Measurements from ENCODE around the gene MDFI.

MDFI gene

GRCh38 chr6:41684311-41685180 lies 46.3 kb downstream of the MDFI start:
- no peak for DNase-seq (ENCODE audit: extremely low read depth in 1 of 2, low read depth in 1 of 2)

DNA sequence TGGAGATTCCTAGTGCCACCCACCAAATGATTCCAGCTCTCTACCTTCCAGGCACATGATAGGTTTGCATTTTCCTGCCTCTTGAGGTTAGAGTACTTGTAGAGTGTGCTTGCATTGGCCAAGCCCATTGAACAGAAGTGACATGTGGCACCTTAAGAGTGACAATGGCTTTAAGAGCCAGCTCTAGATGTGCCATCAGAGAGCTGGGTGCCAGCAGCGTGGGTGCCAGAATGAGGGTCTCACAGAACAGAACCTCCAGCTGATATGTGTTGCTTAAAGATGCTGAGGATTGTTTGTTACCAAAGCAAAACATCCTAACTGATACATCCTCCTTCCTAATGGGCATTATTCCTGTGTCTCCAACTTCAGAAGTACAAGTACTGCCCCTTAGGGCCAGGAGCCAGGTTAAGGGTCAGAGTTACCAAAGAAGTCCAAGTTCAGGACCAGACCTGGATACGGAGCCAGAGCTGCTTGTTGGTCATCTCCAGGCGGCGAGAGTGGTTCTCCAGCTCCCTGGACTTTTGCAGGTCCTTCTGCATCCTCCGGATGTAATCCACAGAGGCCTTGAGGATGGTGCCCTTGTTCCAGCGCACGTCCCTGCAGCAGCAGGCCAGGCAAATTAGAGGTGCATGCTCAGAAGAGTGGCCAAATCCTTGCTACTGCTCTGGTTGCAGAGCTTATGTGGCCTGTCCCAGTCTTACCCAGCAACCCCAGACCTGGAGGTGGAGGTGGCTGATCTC lies 47.5 kb downstream of the MDFI start:
- DNase-seq (ENCODE audit: extremely low read depth in 1 of 2, low read depth in 1 of 2), result no peak

- DNase-seq (ENCODE audit: extremely low read depth in 1 of 2, low read depth in 1 of 2), result no peak
Measured at GRCh38 chr6:41687501-41688175, 49.4 kb downstream of the MDFI start.

- DNase-seq (ENCODE audit: extremely low read depth in 1 of 2, low read depth in 1 of 2), result no peak
Measured at GRCh38 chr6:41688256-41688965, 50.1 kb downstream of the MDFI start.

GRCh38 chr6:41689171-41690008 lies 51.1 kb downstream of the MDFI start:
- DNase-seq (ENCODE audit: extremely low read depth in 1 of 2, low read depth in 1 of 2), result no peak

DNA sequence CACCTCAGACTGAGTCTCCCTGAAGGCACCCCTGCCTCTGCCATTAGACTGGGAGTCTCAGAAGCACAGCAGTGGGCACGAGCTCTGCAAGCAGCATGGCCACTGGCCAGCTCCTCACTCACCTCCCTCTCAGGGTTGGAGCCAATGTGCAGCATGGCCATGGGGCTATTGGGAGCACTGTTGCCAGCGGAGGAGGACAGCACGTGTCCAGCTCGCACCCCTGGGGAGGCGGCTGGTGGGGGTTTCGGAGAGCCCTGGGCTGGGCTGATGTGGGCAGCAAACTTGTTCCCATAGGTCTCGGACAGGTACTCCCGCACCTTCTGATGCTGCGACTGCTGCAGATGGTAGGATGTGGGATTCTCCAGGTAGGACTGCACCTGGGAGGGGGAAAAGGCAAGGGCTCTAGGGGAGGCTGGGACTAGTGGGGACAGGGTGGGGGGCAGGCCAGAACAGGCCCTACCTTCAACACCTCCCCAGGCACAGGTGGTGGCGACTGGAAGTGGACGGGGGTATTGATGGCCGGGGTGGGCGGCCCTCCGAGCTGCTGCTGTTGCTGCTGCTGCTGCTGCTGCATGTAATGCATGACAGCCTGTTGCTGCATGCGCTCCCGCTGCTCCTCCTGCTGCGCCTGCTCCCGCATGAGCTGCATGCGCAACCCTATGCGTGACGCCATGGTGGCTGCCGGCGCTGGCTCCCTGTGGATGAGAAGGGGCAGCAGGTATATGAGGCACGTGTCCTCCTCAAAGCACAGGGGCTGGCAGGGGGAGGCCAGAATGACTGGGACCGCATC lies 52.5 kb downstream of the MDFI start:
- DNase-seq (ENCODE audit: extremely low read depth in 1 of 2, low read depth in 1 of 2), result no peak

- no peak for DNase-seq (ENCODE audit: extremely low read depth in 1 of 2, low read depth in 1 of 2)
Measured at GRCh38 chr6:41691426-41692079, 53.3 kb downstream of the MDFI start.

DNA sequence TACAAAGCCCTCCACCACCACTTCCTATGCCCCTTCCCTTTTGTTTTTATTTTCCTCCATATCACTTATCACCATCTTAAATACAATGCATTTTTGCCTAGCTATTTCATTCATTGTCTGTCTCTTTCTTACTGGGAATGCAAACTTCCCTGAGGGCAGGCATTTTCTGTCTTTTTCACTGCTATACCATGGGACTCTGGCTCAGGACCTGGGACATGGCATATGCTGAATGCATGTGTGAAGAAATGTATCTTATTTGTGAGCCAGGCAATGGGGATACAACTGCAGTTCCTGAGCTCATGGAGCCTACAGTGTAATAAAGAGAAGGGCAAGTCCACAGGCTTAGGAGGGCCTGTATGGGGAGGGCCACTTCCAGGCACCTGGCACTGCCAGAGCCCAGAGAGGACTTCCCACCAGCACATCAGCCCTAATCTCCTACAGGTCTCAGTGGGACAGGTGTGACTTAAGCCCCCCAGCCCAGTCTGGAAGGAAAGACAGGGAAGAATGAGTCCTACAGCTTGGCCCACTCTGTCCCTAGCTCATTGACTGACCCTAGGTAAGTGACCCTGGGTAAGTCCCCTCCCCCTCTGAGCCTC lies 53.9 kb downstream of the MDFI start:
- no peak for DNase-seq (ENCODE audit: extremely low read depth in 1 of 2, low read depth in 1 of 2)

- no peak for DNase-seq (ENCODE audit: extremely low read depth in 1 of 2, low read depth in 1 of 2)
Measured at GRCh38 chr6:41692730-41693129, 54.5 kb downstream of the MDFI start.

DNA sequence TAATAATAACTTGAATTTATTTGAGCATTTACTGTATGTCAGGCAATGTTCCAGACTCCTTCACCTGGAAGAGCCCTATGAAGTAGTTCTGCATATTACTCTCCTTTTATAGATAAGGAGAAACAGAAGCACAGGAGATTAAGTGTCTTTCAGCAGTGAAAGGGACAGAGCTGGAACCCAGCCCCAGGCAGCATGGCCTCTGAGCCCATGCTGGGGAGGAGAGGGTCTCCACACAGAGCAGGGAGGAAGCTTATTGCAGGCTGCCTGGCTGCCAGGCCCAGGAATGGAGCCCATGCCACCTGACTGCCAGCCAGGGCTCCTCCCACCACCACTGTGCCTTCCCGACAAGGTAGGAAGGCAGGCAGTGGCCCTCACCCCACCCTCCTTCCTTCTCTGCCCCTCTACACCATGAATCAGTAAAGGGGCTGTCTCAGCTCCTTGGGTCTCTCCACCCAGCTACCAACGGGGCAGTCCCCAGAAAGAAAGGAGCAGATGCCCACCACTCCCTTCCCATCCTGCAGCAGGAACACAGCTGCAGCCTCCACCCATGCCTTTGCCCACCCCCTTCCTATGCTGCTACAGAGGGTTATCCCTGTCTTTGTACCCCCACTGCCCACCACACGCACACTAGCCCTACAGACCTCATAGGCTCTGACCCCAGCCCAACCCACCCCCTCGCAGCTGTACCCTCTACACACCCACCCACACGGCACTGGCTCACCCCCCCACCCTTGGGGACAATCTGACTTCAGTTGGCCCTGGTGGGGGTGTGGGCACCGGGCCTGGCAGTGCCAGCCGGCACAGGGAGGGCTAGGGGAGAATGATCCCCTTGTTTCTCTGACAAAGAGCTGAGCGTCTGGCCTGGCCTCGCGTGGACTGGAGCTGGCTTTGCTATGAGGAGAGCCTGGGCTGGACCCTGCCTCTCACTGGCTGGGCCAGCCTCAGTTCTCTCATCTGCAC lies 55.3 kb downstream of the MDFI start:
- no peak for DNase-seq (ENCODE audit: extremely low read depth in 1 of 2, low read depth in 1 of 2)

- no peak for DNase-seq (ENCODE audit: extremely low read depth in 1 of 2, low read depth in 1 of 2)
Measured at GRCh38 chr6:41694815-41695526, 56.7 kb downstream of the MDFI start.

DNA sequence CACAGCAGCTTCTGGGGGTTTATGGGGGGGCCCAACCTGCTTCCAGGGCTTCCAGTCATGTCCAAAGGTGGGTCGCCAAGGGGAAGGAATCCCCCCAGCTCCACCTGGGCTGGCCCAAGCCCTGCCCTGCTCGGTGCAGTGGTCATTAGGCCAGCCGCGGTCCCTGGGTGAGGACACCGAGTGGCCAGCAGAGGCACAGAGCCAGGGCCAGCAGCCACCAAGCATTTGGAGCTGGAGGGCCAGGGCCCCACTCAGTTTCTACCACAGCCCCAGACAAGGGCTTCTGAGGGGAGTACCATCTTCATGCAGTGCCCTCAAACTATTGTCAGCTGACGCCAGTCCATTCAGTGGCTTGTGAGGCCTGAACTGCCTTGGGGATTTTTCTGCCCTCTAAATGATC lies 57.6 kb downstream of the MDFI start:
- DNase-seq (ENCODE audit: extremely low read depth in 1 of 2, low read depth in 1 of 2), result no peak

- DNase-seq (ENCODE audit: extremely low read depth in 1 of 2, low read depth in 1 of 2), result no peak
Measured at GRCh38 chr6:41696788-41697187, 58.5 kb downstream of the MDFI start.

DNA sequence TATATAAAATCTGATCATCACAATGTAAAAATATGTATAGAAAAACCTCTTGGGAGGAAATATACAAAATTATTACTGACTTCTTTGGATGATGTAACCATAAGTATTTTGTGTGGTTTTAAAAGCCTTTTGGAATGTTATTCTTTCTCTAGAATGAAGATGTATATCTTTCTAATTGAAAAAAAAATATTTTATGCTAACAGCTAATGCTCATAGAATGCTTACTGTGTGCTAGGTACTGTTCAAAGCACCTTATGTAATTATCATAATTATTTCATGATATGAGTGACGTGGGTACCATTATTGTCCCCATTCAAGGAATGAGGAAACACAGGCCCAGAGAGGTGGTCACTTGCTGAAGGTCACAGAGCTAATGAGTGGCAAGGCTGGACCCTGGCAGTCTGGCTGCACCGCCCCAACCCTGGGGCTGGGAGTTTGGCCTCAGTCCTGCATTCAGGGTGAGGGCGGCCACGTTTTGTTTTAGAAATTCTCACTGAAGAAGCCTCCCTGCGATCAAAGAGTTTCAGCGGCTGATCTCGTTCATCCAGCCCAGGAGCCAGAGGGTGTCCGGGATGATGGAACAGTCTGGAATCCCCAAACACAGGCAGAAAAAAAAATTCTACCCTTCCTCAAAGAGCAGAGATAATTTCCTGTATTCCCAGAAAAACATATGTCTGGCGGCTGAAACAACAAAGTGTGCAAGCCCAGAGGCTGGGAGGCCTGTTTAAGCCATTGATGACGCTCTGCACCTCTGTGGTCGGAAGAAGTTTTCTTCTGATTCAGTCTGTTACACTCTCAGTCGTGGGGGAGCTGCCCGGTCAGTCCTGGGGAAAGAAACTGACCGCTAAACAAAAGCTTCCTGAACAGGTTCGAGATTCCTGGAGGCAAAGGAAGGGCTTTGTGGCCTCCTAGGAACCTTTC lies 59.9 kb downstream of the MDFI start:
- DNase-seq (ENCODE audit: extremely low read depth in 1 of 2, low read depth in 1 of 2), result no peak

GRCh38 chr6:41699063-41699462 lies 60.8 kb downstream of the MDFI start:
- DNase-seq (ENCODE audit: extremely low read depth in 1 of 2, low read depth in 1 of 2), result no peak
